ENCODE measurements around the gene CD82. TPM values are rescaled to one million over a fixed set of nuclear protein-coding genes. Genes with fewer than 3 reads are reported as not detected.

The CD82 gene
- total and polyA plus RNA-seq, 5 experiments from 2014 or later, result 21.1 to 29.9 (median 24.1) TPM

DNA sequence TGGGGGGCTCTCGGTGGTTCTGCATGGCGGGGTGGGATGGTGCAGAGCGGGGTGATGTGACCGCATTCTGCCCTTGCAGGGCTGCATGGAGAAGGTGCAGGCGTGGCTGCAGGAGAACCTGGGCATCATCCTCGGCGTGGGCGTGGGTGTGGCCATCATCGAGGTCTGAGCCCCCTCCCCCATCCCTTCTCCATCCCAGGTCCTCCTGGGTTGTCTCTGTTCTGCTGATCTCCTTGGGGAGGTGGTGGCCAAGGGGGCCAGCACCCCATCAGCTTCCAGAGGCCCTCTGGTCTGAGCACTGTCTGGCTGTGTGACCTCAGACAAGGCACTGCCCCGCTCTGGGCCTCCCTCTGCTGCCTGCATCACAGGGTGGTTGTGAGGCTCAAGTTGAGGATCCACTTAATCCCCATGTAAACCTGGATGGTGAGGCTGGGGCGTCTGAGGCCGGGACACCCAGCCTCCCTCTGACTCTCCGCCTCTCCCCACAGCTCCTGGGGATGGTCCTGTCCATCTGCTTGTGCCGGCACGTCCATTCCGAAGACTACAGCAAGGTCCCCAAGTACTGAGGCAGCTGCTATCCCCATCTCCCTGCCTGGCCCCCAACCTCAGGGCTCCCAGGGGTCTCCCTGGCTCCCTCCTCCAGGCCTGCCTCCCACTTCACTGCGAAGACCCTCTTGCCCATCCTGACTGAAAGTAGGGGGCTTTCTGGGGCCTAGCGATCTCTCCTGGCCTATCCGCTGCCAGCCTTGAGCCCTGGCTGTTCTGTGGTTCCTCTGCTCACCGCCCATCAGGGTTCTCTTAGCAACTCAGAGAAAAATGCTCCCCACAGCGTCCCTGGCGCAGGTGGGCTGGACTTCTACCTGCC lies 53.3 kb downstream of the CD82 start:
- POLR2A ChIA-PET, result no interaction called here
- Mint-ChIP-seq H3K27me3 (no peaks in the 10 kb centered on the region), H3K4me3 (peak overlapping the region in 1 of 10 donors; percentile 38), H3K27ac (peak overlapping the region in 2 of 10 donors; percentile 27 to 45), H3K9me3 (no peaks in the 10 kb centered on the region), H3K36me3 (peaks cover 0 to 5% (median 0%) of the 10 kb centered on the region in 3 donors), H3K4me1 (peaks cover 20 to 34% (median 32%) of the 10 kb centered on the region in 4 donors)
- no peak for DNase-seq
- no peak for ATAC-seq

DNA sequence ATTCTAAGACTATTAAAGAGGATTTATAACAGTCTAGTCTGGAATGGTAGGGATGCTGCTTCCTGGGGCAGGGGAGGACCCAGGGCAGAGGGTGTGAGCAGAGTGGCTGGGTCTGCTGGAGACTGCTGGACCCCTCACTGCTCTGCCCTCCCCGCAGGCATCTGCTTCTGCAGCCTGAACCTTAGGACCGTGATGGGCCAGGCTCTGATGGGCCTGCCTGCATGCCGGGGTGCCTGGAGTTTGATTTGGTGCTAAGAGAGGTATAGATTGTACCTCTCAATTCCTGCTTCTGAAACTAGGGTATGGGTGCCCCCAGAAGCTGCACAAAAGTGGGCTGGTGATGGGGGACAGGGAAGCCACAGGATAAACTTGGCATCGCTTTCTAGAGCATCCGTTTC lies 54.9 kb downstream of the CD82 start:
- ATAC-seq (no peak), DNase-seq (peak in 1 of 10 donors; percentile 3)
- peaks cover 12 to 24% (median 20%) of the 10 kb centered on the region in 4 donors for H3K4me1 Mint-ChIP-seq
- POLR2A ChIA-PET, result no interaction called here
- no peak overlapping the region for H3K4me3 Mint-ChIP-seq
- no peaks in the 10 kb centered on the region for H3K27me3 Mint-ChIP-seq
- no peak overlapping the region for H3K27ac Mint-ChIP-seq
- no peaks in the 10 kb centered on the region for H3K9me3 Mint-ChIP-seq
- H3K36me3 Mint-ChIP-seq, result peaks cover 0 to 5% (median 0%) of the 10 kb centered on the region in 3 donors

DNA sequence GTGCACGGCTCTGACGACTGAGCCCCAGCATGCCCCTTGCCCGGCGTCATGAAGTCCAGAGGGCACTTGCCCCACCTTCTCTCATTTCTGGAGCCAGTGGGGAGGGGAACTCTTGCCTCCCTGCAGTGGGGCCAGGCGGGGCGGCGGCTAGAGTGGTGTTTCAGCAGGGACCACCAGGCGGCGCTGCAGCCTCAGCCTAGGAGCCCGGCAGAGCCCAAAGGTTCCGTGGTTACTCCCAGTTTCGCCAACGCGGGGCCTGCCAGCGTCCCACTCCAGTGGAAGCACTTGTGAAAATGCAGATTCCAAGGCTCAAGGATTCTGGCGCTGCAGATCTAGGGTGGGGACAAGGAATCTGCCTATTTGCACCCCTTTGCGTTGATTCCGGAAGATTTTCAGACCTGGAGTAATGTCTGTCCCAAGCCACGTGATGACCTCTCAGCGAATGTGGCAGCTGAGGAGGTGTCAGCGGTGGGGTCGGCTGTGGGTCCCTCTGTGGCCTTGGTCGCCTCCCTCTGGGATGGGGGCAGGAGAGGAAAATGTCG lies 55.7 kb downstream of the CD82 start:
- ATAC-seq (peak; percentile 52 to 53), DNase-seq (peak in 9 of 10 donors; percentile 11 to 53 (median 41))
- Mint-ChIP-seq H3K27ac (peak overlapping the region in 1 of 10 donors; percentile 36), H3K9me3 (peaks cover 0 to 3% (median 0%) of the 10 kb centered on the region in 9 donors), H3K36me3 (peaks cover 0 to 2% (median 0%) of the 10 kb centered on the region in 3 donors), H3K27me3 (no peaks in the 10 kb centered on the region), H3K4me3 (peak overlapping the region in 1 of 10 donors; percentile 10), H3K4me1 (peaks cover 10 to 24% (median 16%) of the 10 kb centered on the region in 4 donors)
- POLR2A ChIA-PET, result no interaction called here

DNA sequence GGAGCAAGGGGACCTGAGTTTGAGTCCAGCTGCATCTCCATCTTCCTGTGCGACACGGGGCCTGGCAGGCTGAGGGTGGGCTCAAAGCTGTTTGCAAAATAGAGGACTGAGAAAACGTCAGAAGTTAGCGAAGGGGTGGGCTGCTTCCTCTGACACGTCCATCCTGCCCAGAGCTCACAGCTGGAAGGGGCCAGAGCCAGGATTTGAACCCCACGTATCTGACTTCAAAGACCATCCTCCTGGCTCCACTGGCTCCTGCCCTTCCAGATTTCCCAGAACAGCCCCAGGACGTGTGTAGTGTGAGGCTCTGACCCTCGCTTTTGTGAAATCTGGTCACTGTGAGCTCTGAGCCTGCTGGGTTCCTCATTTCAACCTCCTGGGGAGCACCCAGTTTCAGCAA lies 56.3 kb downstream of the CD82 start:
- no peak overlapping the region for H3K4me3 Mint-ChIP-seq
- peaks cover 0 to 2% (median 0%) of the 10 kb centered on the region in 3 donors for H3K36me3 Mint-ChIP-seq
- H3K9me3 Mint-ChIP-seq, result peaks cover 0 to 3% (median 0%) of the 10 kb centered on the region in 9 donors
- peak overlapping the region in 1 of 10 donors; percentile 53 for H3K27ac Mint-ChIP-seq
- no peak for ATAC-seq
- peaks cover 8 to 18% (median 13%) of the 10 kb centered on the region in 4 donors for H3K4me1 Mint-ChIP-seq
- DNase-seq, result peak in 1 of 10 donors; percentile 3
- no peaks in the 10 kb centered on the region for H3K27me3 Mint-ChIP-seq
- POLR2A ChIA-PET, result no interaction called here

DNA sequence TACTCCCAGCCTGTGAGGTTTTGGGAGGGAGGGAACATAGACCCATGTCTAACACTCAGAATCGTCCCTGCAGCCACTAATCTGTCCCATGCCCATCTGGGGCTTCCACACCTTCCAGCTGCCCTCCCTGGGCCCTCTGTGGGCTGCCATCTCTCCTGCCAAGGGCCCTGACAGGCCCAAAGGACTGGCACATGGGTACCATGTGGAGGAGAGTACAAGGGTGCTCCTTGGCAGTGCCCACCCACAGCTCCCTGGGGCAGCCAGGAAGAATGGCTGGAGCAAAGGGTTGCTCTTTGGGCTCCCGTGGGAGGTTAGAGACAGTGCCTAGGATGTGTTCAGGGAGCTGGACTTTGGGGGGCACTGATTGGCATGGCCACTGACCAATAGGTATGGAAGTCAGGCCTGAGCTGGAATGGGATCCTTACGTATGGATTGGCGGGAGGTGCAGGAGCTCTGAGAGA lies 56.8 kb downstream of the CD82 start:
- Mint-ChIP-seq H3K4me1 (peaks cover 6 to 16% (median 12%) of the 10 kb centered on the region in 4 donors), H3K27me3 (no peaks in the 10 kb centered on the region), H3K4me3 (no peak overlapping the region), H3K9me3 (peaks cover 0 to 3% (median 0%) of the 10 kb centered on the region in 9 donors), H3K27ac (peak overlapping the region in 2 of 10 donors; percentile 45 to 53), H3K36me3 (peaks cover 0 to 2% (median 0%) of the 10 kb centered on the region in 3 donors)
- peak in 1 of 10 donors; percentile 10 for DNase-seq
- POLR2A ChIA-PET, result no interaction called here
- no peak for ATAC-seq

DNA sequence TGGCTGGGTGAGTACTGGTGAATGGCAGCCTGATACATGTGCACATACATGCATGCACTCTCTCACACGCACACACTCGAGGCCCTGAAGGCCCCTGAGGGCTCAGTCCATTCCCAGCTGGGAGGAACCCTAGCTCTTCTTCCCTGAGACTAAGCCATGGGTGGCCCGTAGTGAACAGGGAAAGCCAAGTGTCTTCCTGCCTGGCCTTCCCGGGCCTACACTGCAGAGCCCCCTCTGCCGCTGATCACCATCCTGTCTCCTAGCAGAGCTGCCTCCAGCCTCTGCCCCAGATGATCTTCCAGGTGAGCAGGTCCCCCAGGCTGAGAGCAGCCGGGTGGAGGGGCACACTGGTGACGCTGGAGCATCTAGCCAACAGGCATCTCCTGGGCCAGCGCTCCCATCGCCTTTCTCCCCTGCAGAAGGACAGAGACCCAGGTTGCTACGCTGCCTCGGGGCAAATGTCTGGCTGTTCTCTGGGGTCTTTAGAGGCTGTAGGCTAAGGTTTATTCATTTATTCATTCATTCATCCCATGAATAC lies 57.3 kb downstream of the CD82 start:
- Mint-ChIP-seq H3K4me3 (no peak overlapping the region), H3K4me1 (peaks cover 6 to 16% (median 12%) of the 10 kb centered on the region in 4 donors), H3K27ac (peak overlapping the region in 5 of 10 donors; percentile 6 to 91 (median 31)), H3K36me3 (peaks cover 0 to 2% (median 0%) of the 10 kb centered on the region in 3 donors), H3K27me3 (no peaks in the 10 kb centered on the region), H3K9me3 (peaks cover 0 to 3% (median 0%) of the 10 kb centered on the region in 9 donors)
- POLR2A ChIA-PET, result interaction anchor here (0.9 kb wide), 1 partner anchor 10 kb away, joined by 3 read pairs; no protein-coding TSS in a partner anchor
- ATAC-seq (no peak), DNase-seq (peak in 1 of 10 donors; percentile 9)

DNA sequence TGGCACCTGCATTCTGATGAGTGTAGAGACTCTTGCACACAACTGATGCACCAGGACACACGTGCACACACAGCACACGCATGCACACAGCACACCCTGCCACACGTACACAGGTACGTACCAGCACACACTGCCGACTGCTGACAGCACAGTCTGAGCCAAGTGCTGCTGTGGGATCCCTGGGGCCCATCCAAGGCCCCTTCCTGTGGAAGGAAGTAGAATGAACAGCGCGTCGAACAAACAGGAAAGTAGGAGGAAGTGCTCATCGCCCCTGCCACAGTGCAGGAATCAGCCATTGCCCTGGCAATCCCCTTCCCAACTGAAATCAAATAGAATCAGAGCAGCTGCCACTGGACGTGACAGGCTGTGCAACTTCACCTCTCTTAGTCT lies 57.9 kb downstream of the CD82 start:
- POLR2A ChIA-PET, result interaction anchor here (0.9 kb wide), 1 partner anchor 11 kb away, joined by 3 read pairs; no protein-coding TSS in a partner anchor
- Mint-ChIP-seq H3K27ac (peak overlapping the region in 5 of 10 donors; percentile 24 to 91 (median 51)), H3K4me1 (peaks cover 6 to 16% (median 12%) of the 10 kb centered on the region in 4 donors), H3K36me3 (peaks cover 0 to 2% (median 0%) of the 10 kb centered on the region in 3 donors), H3K4me3 (peak overlapping the region in 2 of 10 donors; percentile 36 to 45), H3K27me3 (no peaks in the 10 kb centered on the region), H3K9me3 (peaks cover 0 to 3% (median 0%) of the 10 kb centered on the region in 9 donors)
- peak in 1 of 2 donors; percentile 16 for ATAC-seq
- DNase-seq, result peak in 1 of 10 donors; percentile 7

DNA sequence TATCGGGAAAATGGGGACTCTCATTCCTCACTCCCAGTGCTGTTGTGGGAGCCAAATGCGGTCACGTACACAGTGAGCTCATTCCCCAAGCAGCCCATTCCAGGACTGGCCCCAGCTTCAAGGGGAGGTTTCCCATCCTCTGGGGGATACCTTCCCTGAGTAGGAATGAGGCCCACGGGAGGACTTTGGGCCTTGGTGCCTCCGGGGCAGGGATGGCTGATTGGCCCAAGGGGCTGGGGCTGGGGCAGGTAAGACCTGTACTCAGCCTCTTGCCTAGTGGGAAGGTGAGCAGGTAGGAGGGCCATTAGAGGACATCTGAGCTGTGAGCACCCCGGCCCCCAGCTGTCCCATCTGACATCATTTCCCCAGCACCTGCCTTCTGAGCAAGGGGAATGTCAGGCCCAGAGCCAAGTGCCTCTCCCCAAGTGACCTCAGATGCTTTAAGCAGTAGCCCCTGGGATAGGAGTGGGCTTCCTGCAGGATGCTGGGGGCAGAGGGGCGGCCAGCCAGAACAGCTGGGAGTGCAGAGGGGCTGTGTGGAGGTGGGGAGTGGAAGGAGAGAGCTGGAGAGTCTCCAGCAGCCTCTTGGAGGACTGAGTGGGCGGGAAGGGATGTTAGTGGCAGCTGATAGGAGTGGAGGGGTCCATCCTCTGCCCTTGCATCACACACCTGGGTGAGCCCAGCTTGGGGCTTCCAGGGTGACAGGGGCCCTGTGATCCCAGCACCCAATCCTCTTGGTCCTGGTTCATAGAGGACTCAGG lies 58.4 kb downstream of the CD82 start:
- POLR2A ChIA-PET, result interaction anchor here (0.9 kb wide), 1 partner anchor 11 kb away, joined by 3 read pairs; no protein-coding TSS in a partner anchor
- no peak for ATAC-seq
- Mint-ChIP-seq H3K4me1 (peaks cover 7 to 16% (median 12%) of the 10 kb centered on the region in 4 donors), H3K4me3 (no peak overlapping the region), H3K27me3 (no peaks in the 10 kb centered on the region), H3K27ac (peak overlapping the region in 4 of 10 donors; percentile 45 to 63 (median 48)), H3K36me3 (peaks cover 0 to 2% (median 0%) of the 10 kb centered on the region in 3 donors), H3K9me3 (peaks cover 0 to 3% (median 0%) of the 10 kb centered on the region in 9 donors)
- DNase-seq, result peak in 1 of 10 donors; percentile 13

DNA sequence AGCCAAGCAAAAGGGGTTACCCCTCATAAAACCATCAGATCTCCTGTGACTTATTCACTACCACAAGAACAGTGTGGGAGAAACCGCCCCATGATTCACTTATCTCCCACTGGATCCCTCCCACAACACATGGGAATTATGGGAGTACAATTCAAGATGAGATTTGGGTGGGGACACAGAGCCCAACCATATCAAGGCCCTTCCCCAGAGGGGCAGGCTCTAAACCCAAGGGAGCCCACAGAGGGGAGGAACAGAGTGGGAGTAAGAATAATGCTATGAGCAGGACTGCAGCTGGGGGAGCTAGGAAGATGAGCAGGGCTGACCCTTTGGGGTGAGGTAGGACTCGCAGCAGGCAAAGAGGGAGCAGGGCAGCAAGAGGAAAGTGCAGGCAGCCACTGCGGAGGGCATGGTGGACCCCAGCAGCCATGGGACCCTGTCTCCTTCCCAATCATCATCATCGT lies 59.3 kb downstream of the CD82 start:
- ATAC-seq, result no peak
- POLR2A ChIA-PET, result no interaction called here
- Mint-ChIP-seq H3K4me3 (no peak overlapping the region), H3K36me3 (no peaks in the 10 kb centered on the region), H3K27me3 (no peaks in the 10 kb centered on the region), H3K27ac (peak overlapping the region in 1 of 10 donors; percentile 72), H3K9me3 (peaks cover 0 to 3% (median 0%) of the 10 kb centered on the region in 9 donors), H3K4me1 (peaks cover 9 to 16% (median 12%) of the 10 kb centered on the region in 4 donors)
- DNase-seq, result peak in 1 of 10 donors; percentile 6

DNA sequence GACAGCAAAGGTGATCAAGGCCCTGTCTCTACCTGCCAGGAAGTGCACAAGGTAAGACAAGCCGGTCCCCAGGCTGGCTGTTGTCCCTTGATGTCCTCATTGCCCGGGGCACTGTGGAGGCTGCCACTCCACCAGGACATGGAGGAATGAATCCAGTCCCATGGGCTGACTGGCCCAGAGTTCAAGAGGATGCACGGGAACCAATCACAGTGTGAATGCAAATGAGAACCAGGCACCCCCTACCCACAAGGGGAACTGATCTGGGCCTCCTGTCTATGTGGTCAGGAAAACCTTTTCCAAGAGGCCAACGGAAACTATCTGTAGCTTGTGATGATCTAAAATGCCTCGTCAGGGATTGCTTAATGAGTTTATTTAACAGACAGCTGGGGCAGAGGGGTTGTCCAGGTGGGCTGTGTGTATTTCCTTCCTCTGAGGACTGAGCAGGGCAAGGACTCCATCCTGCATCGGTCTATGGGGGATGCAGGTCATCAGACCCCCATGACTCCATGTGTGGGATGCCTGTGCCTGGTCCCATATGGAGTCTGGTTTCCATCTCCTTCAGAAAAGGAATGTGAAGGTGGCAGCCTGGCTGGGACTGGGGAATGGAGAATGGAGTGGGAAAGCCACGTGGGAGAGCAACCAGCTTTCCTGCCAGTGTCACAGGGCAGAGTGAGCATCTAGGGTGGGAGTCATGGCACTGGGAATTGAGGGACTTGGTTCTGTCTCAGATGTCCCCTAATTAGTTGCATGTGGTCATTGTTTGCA lies 60.5 kb downstream of the CD82 start:
- POLR2A ChIA-PET, result no interaction called here
- Mint-ChIP-seq H3K4me1 (peaks cover 9 to 16% (median 12%) of the 10 kb centered on the region in 4 donors), H3K9me3 (peaks cover 0 to 3% (median 0%) of the 10 kb centered on the region in 9 donors), H3K4me3 (no peak overlapping the region), H3K27me3 (peaks cover 0 to 2% (median 0%) of the 10 kb centered on the region in 5 donors), H3K36me3 (peaks cover 0 to 2% (median 0%) of the 10 kb centered on the region in 3 donors), H3K27ac (peak overlapping the region in 3 of 10 donors; percentile 11 to 48 (median 41))
- DNase-seq, result peak in 1 of 10 donors; percentile 7
- no peak for ATAC-seq

DNA sequence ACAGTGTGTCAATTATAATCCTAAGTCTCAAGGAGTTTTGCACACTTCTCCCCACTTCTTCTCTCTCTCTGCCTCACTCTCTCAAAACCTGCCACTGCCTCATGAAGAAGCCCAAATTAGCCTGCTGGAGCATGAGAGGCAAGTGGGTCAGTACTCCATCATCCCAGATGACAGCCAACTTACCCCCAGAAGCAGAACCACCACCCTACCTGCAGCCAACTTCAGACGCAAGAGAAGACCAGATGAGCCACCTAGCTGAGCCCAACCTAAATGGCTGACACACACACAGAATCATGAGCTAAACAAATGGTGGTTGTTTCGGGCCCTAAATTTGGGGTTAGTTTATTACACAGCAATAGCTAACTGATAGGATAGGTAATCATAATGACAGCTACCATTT lies 61.2 kb downstream of the CD82 start:
- POLR2A ChIA-PET, result no interaction called here
- Mint-ChIP-seq H3K4me3 (no peak overlapping the region), H3K27me3 (peaks cover 0 to 4% (median 0%) of the 10 kb centered on the region in 5 donors), H3K9me3 (peaks cover 0 to 3% (median 0%) of the 10 kb centered on the region in 9 donors), H3K4me1 (peaks cover 9 to 16% (median 12%) of the 10 kb centered on the region in 4 donors), H3K36me3 (peaks cover 0 to 2% (median 0%) of the 10 kb centered on the region in 3 donors), H3K27ac (peak overlapping the region in 1 of 10 donors; percentile 22)
- ATAC-seq (no peak), DNase-seq (peak in 1 of 10 donors; percentile 5)

Data from naive thymus-derived CD8-positive, alpha-beta T cell (primary cell).